ENCODE measurements around the gene DCUN1D5.
"Not testable (repeated sequence)": the region's sequence is repeated elsewhere in the genome, so short reads cannot be mapped to it uniquely, and the experiment has no call there.

DCUN1D5 gene

GRCh38 chr11:103053997-103054396 lies 38.0 kb downstream of the DCUN1D5 start:
- DNase-seq = no peak

DNA sequence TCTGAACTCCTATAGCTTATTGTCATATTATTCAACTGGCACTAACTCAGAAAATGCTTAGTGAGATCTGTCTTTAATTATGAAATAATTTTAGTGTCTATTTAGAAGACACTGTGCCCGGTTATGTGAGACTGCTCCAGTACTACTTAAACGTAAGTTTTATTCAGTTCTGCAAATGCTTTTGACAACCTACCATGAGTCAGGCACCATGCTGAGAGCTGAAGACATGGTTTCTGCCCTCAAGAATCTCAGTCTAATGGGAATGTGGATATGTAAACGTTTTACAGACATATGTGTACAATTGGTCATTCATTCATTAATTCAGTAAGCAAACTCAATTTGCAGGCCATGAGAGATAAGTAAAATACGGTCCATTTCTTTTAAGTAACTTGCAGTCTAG lies 40.0 kb downstream of the DCUN1D5 start:
- no peak for DNase-seq

DNA sequence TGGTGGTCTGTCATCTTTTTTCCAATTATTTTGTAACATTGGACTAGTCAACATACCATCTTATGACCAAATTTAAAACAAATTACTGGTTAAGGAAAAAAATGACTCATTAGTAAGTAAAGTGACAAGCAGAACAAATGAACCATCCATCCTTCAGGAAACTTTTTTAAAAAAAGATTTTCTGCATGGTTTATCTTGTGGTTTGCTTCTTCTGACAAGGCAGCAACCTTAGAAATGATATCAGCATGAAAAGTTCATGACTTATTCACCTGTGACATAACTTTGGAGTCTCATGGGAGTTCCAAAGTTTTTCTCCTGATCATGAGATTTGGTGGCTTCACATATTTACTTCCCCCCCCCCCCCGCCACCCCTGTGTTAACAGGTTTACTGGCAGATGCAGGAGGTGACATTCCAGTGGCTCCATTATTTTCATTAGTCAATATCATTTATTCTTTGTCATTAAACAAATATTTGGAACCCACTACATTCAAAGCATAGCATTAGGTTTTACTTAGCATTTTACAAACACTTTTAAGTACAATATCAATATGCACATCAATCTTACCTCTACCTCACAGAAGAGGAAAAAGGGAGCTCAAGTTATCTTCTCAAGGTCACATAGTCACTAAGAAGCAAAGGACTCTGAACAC lies 40.7 kb downstream of the DCUN1D5 start:
- DNase-seq = no peak

DNA sequence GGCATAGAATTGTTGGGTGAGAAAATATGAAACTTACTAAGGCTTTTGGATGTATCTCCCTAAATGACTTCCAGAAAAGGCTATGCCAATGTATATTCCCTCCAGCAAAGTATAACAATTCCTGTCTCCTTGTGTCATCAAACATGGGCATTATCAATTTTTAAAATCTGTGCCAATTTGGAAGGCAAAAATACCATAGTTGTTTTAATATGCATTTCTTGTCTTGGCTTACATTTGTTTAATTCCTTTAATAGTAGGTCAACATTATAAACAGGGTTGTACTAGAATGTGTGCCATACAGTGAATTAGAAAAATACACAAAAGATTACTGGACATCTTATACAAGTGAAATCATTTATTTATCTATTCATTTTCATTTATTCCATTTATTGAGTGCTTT lies 41.6 kb downstream of the DCUN1D5 start:
- no peak for DNase-seq

- DNase-seq = no peak
Observed at GRCh38 chr11:103047837-103048236, 44.1 kb downstream of the DCUN1D5 start.

DNA sequence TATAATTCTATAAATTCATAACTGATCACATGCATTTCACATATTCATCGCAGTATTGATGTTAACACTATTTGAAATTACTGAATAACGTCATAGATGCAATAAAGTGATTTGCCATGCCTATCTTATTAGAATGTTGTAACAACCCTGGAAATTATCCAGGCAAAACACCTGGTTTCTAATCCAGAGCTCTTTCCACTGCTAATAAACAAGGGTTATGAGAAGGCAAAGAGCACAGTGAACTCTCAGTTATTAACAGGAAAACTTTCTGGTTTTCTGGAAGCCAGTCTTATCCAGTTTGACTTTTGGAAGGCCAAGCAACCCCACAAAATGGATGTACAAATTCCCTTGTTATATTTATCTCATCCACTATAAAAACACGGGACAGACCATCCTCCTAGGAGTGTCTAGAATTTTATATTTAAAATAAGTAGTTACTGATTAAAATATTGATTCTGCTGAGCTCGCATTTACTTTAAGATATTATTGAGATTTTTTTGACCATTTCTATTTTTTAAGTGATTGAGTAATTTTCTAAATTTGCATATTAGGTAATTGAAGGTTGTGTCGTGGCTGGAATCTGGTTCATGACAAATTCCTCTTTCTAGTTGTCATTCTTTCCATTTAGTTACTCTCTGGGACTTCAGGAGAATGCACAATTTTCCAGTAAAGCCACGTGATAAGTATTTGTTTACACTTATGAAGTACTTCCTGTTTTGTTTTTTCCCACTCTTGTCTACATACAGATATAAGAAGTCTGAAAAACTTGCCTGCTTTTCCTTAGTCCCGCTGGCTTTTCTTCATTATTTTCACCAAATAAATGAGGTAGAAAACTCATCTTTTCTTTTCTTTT lies 47.9 kb downstream of the DCUN1D5 start:
- no peak for DNase-seq

- no peak for DNase-seq
Observed at GRCh38 chr11:103042161-103042560, 49.8 kb downstream of the DCUN1D5 start.

DNA sequence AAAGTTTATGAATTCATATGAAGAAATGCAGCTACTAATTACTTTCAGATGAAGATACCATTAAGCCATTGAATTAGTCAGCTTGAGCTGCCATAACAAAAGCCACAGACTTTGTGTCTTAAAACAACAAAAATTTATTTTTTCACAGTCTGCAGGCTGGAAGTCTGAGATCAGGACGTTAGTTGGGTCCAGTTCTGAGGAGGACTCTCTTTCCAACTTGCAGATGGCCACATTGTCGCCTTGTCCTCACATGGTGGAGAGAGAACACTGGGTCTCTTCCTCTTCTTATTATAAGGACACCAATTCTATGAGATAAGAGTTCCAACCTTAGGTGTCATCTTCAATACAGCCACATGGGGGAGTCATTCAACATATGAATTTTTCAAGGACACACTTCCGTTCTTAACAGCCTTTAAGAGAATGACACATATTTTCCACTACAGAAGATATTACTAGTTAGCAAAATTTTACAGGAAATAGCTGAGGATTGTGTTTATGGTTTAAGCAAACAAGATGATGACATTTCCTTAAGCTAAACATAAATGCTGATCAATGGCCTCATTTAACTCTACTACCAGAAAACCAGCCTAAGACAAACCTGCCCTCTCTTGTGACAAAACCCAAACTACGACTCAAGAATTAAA lies 56.0 kb downstream of the DCUN1D5 start:
- peak; percentile 83 for DNase-seq

DNA sequence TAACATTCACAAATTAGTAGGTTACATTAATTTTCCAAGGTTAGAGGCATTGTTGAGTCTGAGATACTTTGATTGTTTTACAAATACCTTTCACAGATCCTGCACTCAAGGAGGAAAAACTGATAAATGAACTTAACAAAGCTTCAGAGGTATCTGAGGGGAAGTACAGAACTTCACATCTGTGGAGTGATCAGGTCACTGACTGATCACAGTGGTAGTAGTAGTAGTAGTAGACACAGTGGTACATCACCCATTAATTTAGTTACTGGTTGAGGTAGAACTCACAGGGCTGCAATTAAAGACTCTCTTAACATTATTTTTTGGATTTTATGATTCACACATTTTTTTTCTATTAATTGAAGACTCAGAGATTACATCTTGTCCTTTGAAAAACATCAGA lies 56.7 kb downstream of the DCUN1D5 start:
- DNase-seq = no peak

GRCh38 chr11:103031834-103032233 lies 60.1 kb downstream of the DCUN1D5 start:
- DNase-seq = no peak

GRCh38 chr11:103029401-103029800 lies 62.6 kb downstream of the DCUN1D5 start:
- no peak for DNase-seq

- not testable (repeated sequence) for DNase-seq
Observed at GRCh38 chr11:103028304-103029020, 63.5 kb downstream of the DCUN1D5 start.

DNA sequence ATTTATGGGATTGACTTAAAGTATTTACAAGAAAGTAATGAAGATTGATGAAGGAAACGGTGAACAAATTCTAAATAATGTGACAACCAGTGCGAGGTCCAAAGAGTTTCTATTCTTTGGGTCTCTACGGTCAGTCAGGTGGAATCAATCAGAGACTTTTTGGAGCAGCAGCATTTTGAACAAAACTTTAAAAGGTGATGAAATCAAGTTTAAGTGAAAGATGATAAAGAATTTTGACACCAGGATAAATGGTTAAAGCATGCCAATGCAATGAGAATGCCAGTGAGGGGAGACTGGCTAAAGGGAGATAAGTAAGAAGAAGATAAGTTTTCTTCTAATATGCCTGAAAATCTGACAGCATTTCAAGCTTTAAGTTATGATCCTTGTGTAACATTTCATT lies 67.9 kb downstream of the DCUN1D5 start:
- DNase-seq = no peak

GRCh38 chr11:103016031-103016430 lies 75.9 kb downstream of the DCUN1D5 start:
- no peak for DNase-seq

- no peak for DNase-seq
Observed at GRCh38 chr11:103013421-103013820, 78.5 kb downstream of the DCUN1D5 start.
